HFFc6 (cell line): ENCODE results near the gene ARL13B. TPM values are rescaled to one million over a fixed set of nuclear protein-coding genes. Genes with fewer than 3 reads are reported as not detected.

ENCODE experiments used
- DNase-seq: peaks from one replicate; pipeline ENCODE4 v3.0.0-alpha.2; 2018
- H3K27ac Mint-ChIP-seq: 2 replicates; pipeline ENCODE4 v1.8.0; 2020; ENCODE audit warnings: mild to moderate bottlenecking, mixed read lengths
- H3K27me3 Mint-ChIP-seq: 2 replicates; pipeline ENCODE4 v1.8.0; 2021; ENCODE audit warnings: mild to moderate bottlenecking, moderate library complexity, mixed read lengths; ENCODE audit not compliant: insufficient read depth
- H3K36me3 Mint-ChIP-seq: 2 replicates; pipeline ENCODE4 v1.8.0; 2021; ENCODE audit warnings: low read depth, mixed read lengths
- H3K4me1 Mint-ChIP-seq: 2 replicates; pipeline ENCODE4 v1.8.0; 2020; ENCODE audit warnings: low read depth, mixed read lengths
- H3K4me3 Mint-ChIP-seq: 2 replicates; pipeline ENCODE4 v1.8.0; 2020; ENCODE audit warnings: mild to moderate bottlenecking, moderate library complexity, mixed read lengths
- H3K9me3 Mint-ChIP-seq: 2 replicates; pipeline ENCODE4 v1.8.0; 2020; ENCODE audit warnings: mild to moderate bottlenecking, mixed read lengths
- total RNA-seq, 6 experiments: library from RNA; stranded (reverse); fragmentation: NEBNext Ultra II Directional; extraction: Animal tissue kit (Norgen Biotek cat#: 25700); gene quantifications; 2 replicates in 1 of 6; 3 replicates in 5 of 6; pipeline ENCODE4 v1.2.3, GENCODE V29; 2021
- TF ChIP-seq, protein P1 (sequence below): fragments of 200-600 bp; sonication (generic); IDR thresholded peaks from 2 replicates; pipeline ENCODE4 v1.5.0; 2021; ENCODE audit warnings: antibody characterized with exemption, mild to moderate bottlenecking

Gene ARL13B
- total RNA-seq, 6 experiments from 2014 or later, result 5.0 to 10.6 (median 8.5) TPM

DNA sequence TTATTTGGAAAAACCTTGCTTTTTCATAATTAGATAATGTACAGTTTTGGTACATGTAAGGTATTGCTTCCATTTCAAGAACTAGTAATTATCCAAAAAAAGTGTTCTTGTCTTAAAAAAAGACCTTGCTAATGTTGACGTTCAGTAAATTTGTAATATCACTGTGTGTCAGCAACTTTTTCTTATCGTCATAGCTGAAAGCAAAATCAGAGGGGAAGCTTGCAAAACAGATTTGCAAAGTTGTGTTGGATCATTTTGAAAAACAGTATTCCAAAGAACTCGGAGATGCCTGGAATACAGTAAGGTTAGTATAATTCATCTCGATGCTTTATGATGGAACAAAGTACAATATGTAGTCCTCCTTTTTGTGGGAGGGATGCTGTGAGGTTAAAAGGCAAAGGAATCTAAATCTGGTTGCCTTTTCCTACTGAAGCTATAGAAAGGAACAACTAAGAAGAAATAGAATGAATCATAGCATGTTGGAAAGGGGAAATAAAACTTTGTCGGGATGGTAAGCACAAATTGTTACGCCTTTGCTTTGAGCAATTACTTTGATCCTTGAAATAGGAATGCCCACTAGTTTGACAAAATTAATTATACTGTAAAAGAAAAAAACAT is 84.4 kb downstream of the ARL13B start:
- no peaks in the 10 kb centered on the region; the same call in 1 of the 2 replicates for H3K27me3 Mint-ChIP-seq
- H3K36me3 Mint-ChIP-seq, result peaks cover 12% of the 10 kb centered on the region
- peak overlapping the region; percentile 98 for H3K4me3 Mint-ChIP-seq
- DNase-seq, result no peak
- TF ChIP-seq, protein P1, sequence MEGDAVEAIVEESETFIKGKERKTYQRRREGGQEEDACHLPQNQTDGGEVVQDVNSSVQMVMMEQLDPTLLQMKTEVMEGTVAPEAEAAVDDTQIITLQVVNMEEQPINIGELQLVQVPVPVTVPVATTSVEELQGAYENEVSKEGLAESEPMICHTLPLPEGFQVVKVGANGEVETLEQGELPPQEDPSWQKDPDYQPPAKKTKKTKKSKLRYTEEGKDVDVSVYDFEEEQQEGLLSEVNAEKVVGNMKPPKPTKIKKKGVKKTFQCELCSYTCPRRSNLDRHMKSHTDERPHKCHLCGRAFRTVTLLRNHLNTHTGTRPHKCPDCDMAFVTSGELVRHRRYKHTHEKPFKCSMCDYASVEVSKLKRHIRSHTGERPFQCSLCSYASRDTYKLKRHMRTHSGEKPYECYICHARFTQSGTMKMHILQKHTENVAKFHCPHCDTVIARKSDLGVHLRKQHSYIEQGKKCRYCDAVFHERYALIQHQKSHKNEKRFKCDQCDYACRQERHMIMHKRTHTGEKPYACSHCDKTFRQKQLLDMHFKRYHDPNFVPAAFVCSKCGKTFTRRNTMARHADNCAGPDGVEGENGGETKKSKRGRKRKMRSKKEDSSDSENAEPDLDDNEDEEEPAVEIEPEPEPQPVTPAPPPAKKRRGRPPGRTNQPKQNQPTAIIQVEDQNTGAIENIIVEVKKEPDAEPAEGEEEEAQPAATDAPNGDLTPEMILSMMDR, result no peak
- no peaks in the 10 kb centered on the region for H3K9me3 Mint-ChIP-seq
- H3K27ac Mint-ChIP-seq, result peak overlapping the region; percentile 100
- peaks cover 45% of the 10 kb centered on the region for H3K4me1 Mint-ChIP-seq

DNA sequence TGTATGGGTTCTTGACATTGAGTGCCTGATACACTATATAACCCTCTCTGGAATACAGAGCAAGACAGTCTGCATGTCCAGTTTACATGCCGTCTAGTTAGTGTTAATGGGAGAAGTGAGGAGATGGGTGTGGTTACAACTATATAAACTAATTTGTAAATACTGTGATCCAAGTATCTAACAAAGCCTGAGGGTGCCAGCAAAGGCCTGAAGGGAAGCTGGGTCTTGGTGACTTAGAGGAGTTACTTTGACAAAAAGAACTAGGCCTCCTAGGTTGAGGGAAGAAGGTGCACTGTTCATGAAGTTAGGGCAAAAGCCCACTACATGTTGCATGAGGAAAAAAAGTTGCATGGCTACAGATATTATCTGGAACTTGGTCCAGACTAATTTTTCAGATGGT is 85.2 kb downstream of the ARL13B start:
- no peak for DNase-seq
- H3K9me3 Mint-ChIP-seq, result no peaks in the 10 kb centered on the region
- H3K4me3 Mint-ChIP-seq, result no peak overlapping the region
- peaks cover 46% of the 10 kb centered on the region for H3K4me1 Mint-ChIP-seq
- TF ChIP-seq, protein P1, result no peak
- H3K27me3 Mint-ChIP-seq, result no peaks in the 10 kb centered on the region; the same call in 1 of the 2 replicates
- peaks cover 12% of the 10 kb centered on the region for H3K36me3 Mint-ChIP-seq
- H3K27ac Mint-ChIP-seq, result peak overlapping the region; percentile 18; the same call in 1 of the 2 replicates

DNA sequence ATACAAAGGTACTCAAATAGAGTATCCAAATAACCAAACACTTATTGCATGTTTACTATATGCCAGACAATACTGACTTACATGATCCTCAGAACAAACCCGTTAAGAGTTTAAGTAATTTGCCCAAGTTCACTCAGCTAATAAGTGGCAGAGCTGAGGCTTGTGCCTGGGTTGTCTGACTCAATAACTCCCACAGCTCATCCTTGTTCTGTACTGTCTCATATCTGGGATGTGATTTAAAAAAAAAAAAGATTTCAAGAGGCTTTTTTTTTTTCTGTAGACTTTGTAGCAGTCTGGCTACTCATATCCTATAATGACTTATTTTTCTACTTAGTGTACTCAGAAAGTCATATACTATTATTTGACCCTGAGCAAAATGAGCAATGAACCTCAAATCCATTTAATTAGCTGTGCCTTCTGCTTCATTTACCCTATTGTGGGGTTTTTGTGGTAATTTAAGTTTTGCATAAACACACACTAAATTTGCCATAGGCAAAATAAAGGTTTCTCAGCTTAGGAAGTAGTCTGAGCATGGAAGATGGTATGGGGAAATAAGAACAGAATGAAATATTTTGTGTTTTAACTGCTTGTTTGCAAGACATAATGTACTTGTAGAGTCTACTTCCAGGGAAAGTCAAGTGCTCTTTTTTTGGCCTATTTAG is 86.0 kb downstream of the ARL13B start:
- no peak for DNase-seq
- H3K4me1 Mint-ChIP-seq, result peaks cover 46% of the 10 kb centered on the region
- H3K9me3 Mint-ChIP-seq, result no peaks in the 10 kb centered on the region
- peaks cover 12% of the 10 kb centered on the region for H3K36me3 Mint-ChIP-seq
- no peak overlapping the region for H3K4me3 Mint-ChIP-seq
- H3K27ac Mint-ChIP-seq, result no peak overlapping the region
- no peaks in the 10 kb centered on the region; the same call in 1 of the 2 replicates for H3K27me3 Mint-ChIP-seq
- TF ChIP-seq, protein P1, result no peak

DNA sequence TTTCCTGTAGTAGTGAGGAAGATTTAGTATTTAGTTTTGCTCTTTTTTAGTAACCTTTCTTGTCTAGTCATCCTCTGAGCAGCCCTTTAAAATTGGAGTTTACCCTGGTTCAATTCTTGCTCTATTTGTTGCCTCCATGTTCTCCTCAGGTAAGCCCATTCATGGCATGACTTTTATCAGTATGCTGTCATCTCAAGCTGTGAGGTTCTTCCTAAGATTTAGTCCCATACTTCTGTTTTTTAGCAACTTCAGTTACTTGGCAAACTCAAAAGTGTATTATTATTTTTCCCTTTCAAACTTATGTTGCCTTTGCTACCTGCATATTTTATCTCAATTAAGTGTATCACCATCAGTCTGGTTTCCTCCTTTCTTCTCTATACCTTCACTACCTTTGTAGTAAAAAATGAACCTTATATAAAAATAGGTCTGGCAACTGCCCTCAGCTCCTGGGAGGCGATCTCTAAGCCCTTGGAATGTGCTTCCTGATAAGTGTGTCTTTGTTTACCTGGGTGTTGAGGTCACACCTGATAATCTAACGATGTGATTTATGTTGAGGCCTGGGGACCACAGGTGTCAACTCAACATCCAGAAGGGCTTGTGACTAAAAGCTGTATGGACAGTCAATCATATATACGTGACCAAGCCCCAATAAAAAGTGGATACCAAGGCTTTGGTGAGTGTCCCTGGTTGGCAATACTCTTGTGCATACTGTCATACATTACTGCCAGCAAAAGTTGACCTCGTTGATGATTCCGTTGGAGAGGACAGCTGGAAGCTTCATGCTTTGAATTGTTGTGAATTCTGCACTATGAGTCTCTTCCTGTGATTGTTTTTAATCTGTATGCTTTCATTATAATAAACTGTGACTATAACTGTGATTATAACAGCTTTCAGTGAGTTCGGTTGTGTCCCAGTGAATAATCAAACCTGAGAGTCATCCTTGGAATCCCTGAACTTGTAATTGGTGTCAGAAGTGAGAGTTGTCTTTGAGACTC is 86.8 kb downstream of the ARL13B start:
- Mint-ChIP-seq H3K4me3 (no peak overlapping the region), H3K9me3 (no peaks in the 10 kb centered on the region), H3K27me3 (no peaks in the 10 kb centered on the region; the same call in 1 of the 2 replicates), H3K27ac (no peak overlapping the region), H3K36me3 (peaks cover 12% of the 10 kb centered on the region), H3K4me1 (peaks cover 46% of the 10 kb centered on the region)
- no peak for DNase-seq
- TF ChIP-seq, protein P1, result no peak

GRCh38 chr3:94069194-94069813 is 89.3 kb downstream of the ARL13B start:
- peak; percentile 23 for DNase-seq
- H3K27ac Mint-ChIP-seq, result peak overlapping the region; percentile 48
- H3K4me1 Mint-ChIP-seq, result peaks cover 35% of the 10 kb centered on the region
- TF ChIP-seq, protein P1, result peak; percentile 86
- H3K4me3 Mint-ChIP-seq, result no peak overlapping the region
- no peaks in the 10 kb centered on the region for H3K27me3 Mint-ChIP-seq
- peaks cover 32% of the 10 kb centered on the region for H3K36me3 Mint-ChIP-seq
- H3K9me3 Mint-ChIP-seq, result no peaks in the 10 kb centered on the region
